Measurements from ENCODE around the gene LY86.
A peak's percentile ranks its signal among the peaks of the same experiment; 100 is the strongest.

- TF ChIP-seq EP300 (IDR thresholded peaks at IDR 0.05) (no peak), CTCF (IDR thresholded peaks at IDR 0.05) (no peak), POLR2A (IDR thresholded peaks at IDR 0.05) (no peak), POLR2AphosphoS5 (IDR thresholded peaks at IDR 0.05) (peak in 1 of 2 donors; percentile 36)
Measured at GRCh38 chr6:6656287-6656686, 67.8 kb downstream of the LY86 start.

Data from upper lobe of left lung (tissue), 4 donors.